H9 (cell line): ENCODE results near the gene BMP7. TPM values are rescaled to one million over a fixed set of nuclear protein-coding genes. Genes with fewer than 3 reads are reported as not detected.

Experiments
- DNase-seq: peaks from one replicate; pipeline ENCODE4 v3.0.0-alpha.2; 2017
- H2AFZ ChIP-seq: one replicate; pipeline ENCODE4 v1.6.1; 2013; ENCODE audit warnings: mild to moderate bottlenecking, low read length, control low read depth, moderate library complexity
- H2AK5ac ChIP-seq: 2 replicates; pipeline ENCODE4 v1.6.1; 2013; ENCODE audit warnings: low read length, control low read depth, mixed read lengths; ENCODE audit not compliant: insufficient read length
- H2BK120ac ChIP-seq: one replicate; pipeline ENCODE4 v1.6.1; 2013; ENCODE audit warnings: low read depth, mild to moderate bottlenecking, low read length, control low read depth, inconsistent platforms; ENCODE audit not compliant: poor library complexity, severe bottlenecking
- H2BK12ac ChIP-seq: 2 replicates; pipeline ENCODE4 v1.6.1; 2013; ENCODE audit warnings: low read length, control low read depth, mixed read lengths, low read depth; ENCODE audit not compliant: insufficient read length
- H2BK15ac ChIP-seq: 2 replicates; pipeline ENCODE4 v1.6.1; 2013; ENCODE audit warnings: low read depth, low read length, control low read depth
- H2BK20ac ChIP-seq: one replicate; pipeline ENCODE4 v1.6.1; 2013; ENCODE audit warnings: low read depth, mild to moderate bottlenecking, low read length, control low read depth, inconsistent platforms; ENCODE audit not compliant: poor library complexity, severe bottlenecking
- H2BK5ac ChIP-seq: 2 replicates; pipeline ENCODE4 v1.6.1; 2013; ENCODE audit warnings: low read length, control low read depth, mixed read lengths; ENCODE audit not compliant: insufficient read length
- H3K14ac ChIP-seq: 2 replicates; pipeline ENCODE4 v1.6.1; 2013; ENCODE audit warnings: low read length, control low read depth; ENCODE audit not compliant: insufficient read depth
- H3K18ac ChIP-seq: 2 replicates; pipeline ENCODE4 v1.6.1; 2013; ENCODE audit warnings: low read depth, mild to moderate bottlenecking, mixed read lengths, low read length, control low read depth; ENCODE audit not compliant: insufficient read length
- H3K23ac ChIP-seq: 2 replicates; pipeline ENCODE4 v1.6.1; 2013; ENCODE audit warnings: low read length, control low read depth, mixed read lengths, low read depth; ENCODE audit not compliant: insufficient read length
- H3K23me2 ChIP-seq: 2 replicates; pipeline ENCODE4 v1.6.1; 2013; ENCODE audit warnings: low read depth, mild to moderate bottlenecking, mixed read lengths, low read length, control low read depth; ENCODE audit not compliant: insufficient read length, poor library complexity, severe bottlenecking
- H3K27ac ChIP-seq: 2 replicates; pipeline ENCODE4 v1.5.1; 2013; ENCODE audit warnings: low read length, control low read depth, mixed read lengths, low read depth; ENCODE audit not compliant: insufficient read length
- H3K27me3 ChIP-seq: 2 replicates; pipeline ENCODE4 v1.6.1; 2013; ENCODE audit warnings: low read length, control low read depth, inconsistent platforms; ENCODE audit not compliant: insufficient read depth
- H3K4ac ChIP-seq: 2 replicates; pipeline ENCODE4 v1.6.1; 2013; ENCODE audit warnings: low read depth, mild to moderate bottlenecking, control low read depth, inconsistent platforms, low read length, moderate library complexity
- H3K4me1 ChIP-seq: 2 replicates; pipeline ENCODE4 v1.6.1; 2013; ENCODE audit warnings: low read length, control low read depth, inconsistent platforms; ENCODE audit not compliant: insufficient read depth
- H3K4me2 ChIP-seq: 2 replicates; pipeline ENCODE4 v1.6.1; 2013; ENCODE audit warnings: low read length, control low read depth, mixed read lengths; ENCODE audit not compliant: insufficient read length, insufficient read depth
- H3K56ac ChIP-seq: 2 replicates; pipeline ENCODE4 v1.6.1; 2013; ENCODE audit warnings: low read depth, mild to moderate bottlenecking, mixed read lengths, low read length, control low read depth; ENCODE audit not compliant: insufficient read length
- H3K79me1 ChIP-seq: 2 replicates; pipeline ENCODE4 v1.6.1; 2013; ENCODE audit warnings: low read depth, mild to moderate bottlenecking, moderate library complexity, low read length, control low read depth, inconsistent platforms; ENCODE audit not compliant: insufficient read depth, poor library complexity, severe bottlenecking
- H3K79me2 ChIP-seq: 2 replicates; pipeline ENCODE4 v1.6.1; 2013; ENCODE audit warnings: low read length, control low read depth, inconsistent platforms; ENCODE audit not compliant: insufficient read depth
- H3K9ac ChIP-seq: 2 replicates; pipeline ENCODE4 v1.6.1; 2013; ENCODE audit warnings: low read length, control low read depth, mixed read lengths; ENCODE audit not compliant: insufficient read length; ENCODE audit errors: extremely low read depth
- H3K9me3 ChIP-seq: one replicate; pipeline ENCODE4 v1.6.1; 2013; ENCODE audit warnings: low read depth, low read length, inconsistent platforms; ENCODE audit not compliant: control insufficient read depth
- H3T11ph ChIP-seq: one replicate; pipeline ENCODE4 v1.6.1; 2013; ENCODE audit warnings: mild to moderate bottlenecking, low read length, control low read depth, inconsistent platforms
- H4K20me1 ChIP-seq: one replicate; pipeline ENCODE4 v1.6.1; 2013; ENCODE audit not compliant: control insufficient read depth, insufficient read length, insufficient read depth
- H4K5ac ChIP-seq: 2 replicates; pipeline ENCODE4 v1.6.1; 2013; ENCODE audit warnings: low read depth, mild to moderate bottlenecking, mixed read lengths, low read length, control low read depth; ENCODE audit not compliant: insufficient read length
- H4K8ac ChIP-seq: replicated peaks from 2 replicates; pipeline ENCODE4 v1.6.1; 2013; ENCODE audit warnings: low read length, control low read depth, mixed read lengths, low read depth; ENCODE audit not compliant: insufficient read length
- H4K91ac ChIP-seq: 2 replicates; pipeline ENCODE4 v1.6.1; 2013; ENCODE audit warnings: low read depth, mild to moderate bottlenecking, moderate library complexity, mixed read lengths, low read length, control low read depth; ENCODE audit not compliant: insufficient read length
- H3K27ac Mint-ChIP-seq, 3 experiments: 2 replicates in 2 of 3; 3 replicates in 1 of 3; pipeline ENCODE4 v1.8.0; 2020 to 2021; ENCODE audit warnings: mixed read lengths in 3 of 3, mild to moderate bottlenecking in 1 of 3, moderate library complexity in 1 of 3
- H3K27me3 Mint-ChIP-seq: 2 replicates; pipeline ENCODE4 v1.8.0; 2021; ENCODE audit warnings: low read depth, mild to moderate bottlenecking, moderate library complexity, mixed read lengths
- H3K36me3 Mint-ChIP-seq, 3 experiments: 2 replicates in 2 of 3; 3 replicates in 1 of 3; pipeline ENCODE4 v1.8.0; 2020 to 2021; ENCODE audit warnings: low read depth in 3 of 3, mixed read lengths in 3 of 3; ENCODE audit not compliant: insufficient read depth in 1 of 3
- H3K4me1 Mint-ChIP-seq, 2 experiments: 2 replicates each; pipeline ENCODE4 v1.8.0; 2020; ENCODE audit warnings: mixed read lengths in 2 of 2
- H3K4me3 Mint-ChIP-seq, 2 experiments: 2 replicates in 1 of 2; 3 replicates in 1 of 2; pipeline ENCODE4 v1.8.0; 2020 to 2021; ENCODE audit warnings: mild to moderate bottlenecking in 2 of 2, mixed read lengths in 2 of 2, moderate library complexity in 1 of 2
- H3K9me3 Mint-ChIP-seq, 2 experiments: 2 replicates in 1 of 2; 3 replicates in 1 of 2; pipeline ENCODE4 v1.8.0; 2020; ENCODE audit warnings: mild to moderate bottlenecking in 2 of 2, mixed read lengths in 2 of 2, moderate library complexity in 1 of 2
- CTCF ChIP-seq: fragments of 200-600 bp; sonication (generic); conservative IDR thresholded peaks from 3 replicates; pipeline ENCODE4 v1.8.0; 2021; ENCODE audit warnings: antibody characterized with exemption, mild to moderate bottlenecking
- WGBS: extraction: QIAGEN DNeasy Blood & Tissue Kit; methylation state at CpG from one replicate; pipeline ENCODE4 v1.1.7; 2013; ENCODE audit warnings: missing lambda C conversion rate, low lambda C conversion rate, mixed read lengths; ENCODE audit not compliant: insufficient read length; ENCODE audit errors: extremely low coverage; 5-methylcytosine and 5-hydroxymethylcytosine counted together
- total RNA-seq: library from RNA; stranded (reverse); gene quantifications from 2 replicates; pipeline ENCODE4 v1.2.1, GENCODE V29; 2021

The BMP7 gene
- total RNA-seq, 1 experiment from 2014 or later, result 17.7 TPM

- Histone ChIP-seq H3K9me3 (no peaks in the 10 kb centered on the region), H3K79me2 (no peaks in the 10 kb centered on the region), H3K14ac (no peak overlapping the region), H3K4ac (no peak overlapping the region), H4K8ac (no peak overlapping the region), H3T11ph (no peak overlapping the region), H4K20me1 (no peaks in the 10 kb centered on the region), H3K56ac (no peak overlapping the region), H4K91ac (no peak overlapping the region), H3K27ac (no peak overlapping the region), H2BK5ac (no peak overlapping the region), H2BK12ac (no peak overlapping the region), H3K23me2 (no peaks in the 10 kb centered on the region), H2BK120ac (no peak overlapping the region), H3K9ac (no peak overlapping the region), H3K4me2 (no peak overlapping the region), H3K79me1 (no peaks in the 10 kb centered on the region), H2AK5ac (no peak overlapping the region), H3K27me3 (no peaks in the 10 kb centered on the region), H2BK15ac (no peak overlapping the region), H4K5ac (no peak overlapping the region), H3K4me1 (no peaks in the 10 kb centered on the region), H3K18ac (no peak overlapping the region), H2AFZ (no peak overlapping the region), H2BK20ac (no peak overlapping the region), H3K23ac (no peak overlapping the region)
- H3K4me3 Mint-ChIP-seq, result no peak overlapping the region
- WGBS, result no CpG with 5 or more reads among the region's 3 CpGs
- H3K9me3 Mint-ChIP-seq, result no peaks in the 10 kb centered on the region
- H3K27ac Mint-ChIP-seq, result 0 out of 7 replicates have a peak overlapping the region, but pooled peaks of 1 of the 3 experiments have one; percentile 65
- peaks cover 18 to 28% of the 10 kb centered on the region in 2 experiments for H3K4me1 Mint-ChIP-seq
- peaks cover 6% of the 10 kb centered on the region for H3K27me3 Mint-ChIP-seq
- DNase-seq, result no peak
- TF ChIP-seq CTCF, result no peak
- no peaks in the 10 kb centered on the region; a peak in 1 of 7 replicates for H3K36me3 Mint-ChIP-seq
Measured at GRCh38 chr20:57294550-57294949, 28.1 kb upstream of the BMP7 start.
